ENCODE results near the gene BTBD19.

Gene BTBD19

DNA sequence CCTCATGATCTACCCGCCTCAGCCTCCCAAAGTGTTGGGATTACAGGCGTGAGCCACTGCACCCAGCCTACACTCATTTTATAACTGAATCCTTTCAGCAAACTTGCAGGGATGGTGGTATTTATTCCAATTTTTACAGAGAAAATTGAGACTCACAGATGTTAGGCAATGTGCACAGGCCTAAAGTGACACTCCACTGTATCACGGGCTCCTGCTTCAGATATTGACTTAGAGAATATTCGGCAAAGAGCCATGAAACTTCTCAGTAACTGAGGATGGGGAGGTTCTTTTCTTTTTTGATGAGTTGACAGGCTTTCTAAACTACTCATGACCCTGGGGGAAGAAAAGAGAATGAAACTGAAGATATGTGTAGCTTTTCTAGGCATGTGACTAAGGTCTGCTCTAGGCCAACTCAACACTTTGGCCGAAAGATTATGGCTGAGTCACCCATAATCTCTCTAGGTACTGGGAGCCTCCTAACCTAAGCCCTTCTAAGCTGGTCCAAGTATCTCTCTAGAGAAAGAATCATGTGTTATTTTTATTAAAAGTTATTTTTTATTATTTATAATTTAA is 54.6 kb downstream of the BTBD19 start:
- DNase-seq = no peak

Measured in activated CD4-positive, CD25-positive, alpha-beta regulatory T cell (primary cell).